Measurements from ENCODE around the gene CTXN3. TPM values are rescaled to one million over a fixed set of nuclear protein-coding genes. Genes with fewer than 3 reads are reported as not detected.

The CTXN3 gene
- total and polyA plus RNA-seq, 2 donors (not counting 3 experiments of a cell fraction or from before 2014, with no cell fraction given): not detected

DNA sequence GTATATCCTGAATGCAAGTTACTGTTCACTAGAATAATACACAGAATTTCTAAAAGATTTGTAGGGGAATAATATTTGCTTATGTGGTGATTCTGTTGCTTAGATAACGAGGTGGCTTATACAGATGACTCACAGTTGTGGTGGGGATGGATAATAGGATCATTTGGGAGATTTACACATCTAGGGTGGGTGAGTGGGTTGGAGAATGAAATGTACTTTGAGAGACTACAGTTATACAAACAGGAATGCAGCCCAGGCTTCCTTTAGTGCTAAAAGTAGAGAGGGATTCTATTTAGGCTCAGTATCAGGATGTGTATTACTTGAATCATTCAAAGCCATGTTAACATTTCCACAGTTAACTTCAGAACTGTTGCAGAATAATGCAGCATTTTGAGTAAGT, 1.8 kb downstream of the CTXN3 start:
- Histone ChIP-seq H3K4me3 (replicated peaks in 1 of 3; ENCODE audit: insufficient read depth in 1 of 3, low read depth in 1 of 3, low read length in 3 of 3) (no peak overlapping the region), H2AFZ (ENCODE audit: low read depth, low read length) (no peak overlapping the region), H3K27me3 (ENCODE audit: control insufficient read depth in 2 of 2, insufficient read depth in 2 of 2, low read length in 2 of 2) (peaks cover 2 to 9% of the 10 kb centered on the region in 2 experiments), H4K20me1 (replicated peaks; ENCODE audit: control insufficient read depth, extremely low read depth, insufficient read depth, low read length) (no peaks in the 10 kb centered on the region), H3K4me2 (ENCODE audit: insufficient read depth, low read length) (no peak overlapping the region), H3K9me1 (replicated peaks; ENCODE audit: control insufficient read depth, extremely low read depth, insufficient read depth, low read length) (no peaks in the 10 kb centered on the region), H3K79me2 (ENCODE audit: control insufficient read depth, insufficient read depth, low read length) (no peaks in the 10 kb centered on the region), H3K27ac (ENCODE audit: insufficient read depth, low read depth, low read length) (no peak overlapping the region), H3K36me3 (ENCODE audit: control insufficient read depth in 2 of 2, extremely low read depth in 1 of 2, insufficient read depth in 2 of 2, low read length in 2 of 2) (no peaks in the 10 kb centered on the region), H3K4me1 (ENCODE audit: control insufficient read depth, extremely low read depth, insufficient read depth, low read length) (no peaks in the 10 kb centered on the region), H3K9ac (replicated peaks; ENCODE audit: extremely low read depth, insufficient read depth, low read length) (no peak overlapping the region), H3K9me3 (replicated peaks; ENCODE audit: control insufficient read depth, insufficient read depth, low read length) (no peaks in the 10 kb centered on the region)
- POLR2A ChIA-PET: no interaction called here
- intact Hi-C loops (cut with micrococcal nuclease): no loop called here
- no TSS peak for BruUV-seq (replicated peaks)
- dilution Hi-C loops (cut with MboI; ENCODE audit: extremely low pct_ligation_motif_present, low sequenced_read_pairs): no loop called here
- FAIRE-seq (no peak), DNase-seq (ENCODE audit: low read depth, low spot score) (no peak)
- TF ChIP-seq, protein P1, sequence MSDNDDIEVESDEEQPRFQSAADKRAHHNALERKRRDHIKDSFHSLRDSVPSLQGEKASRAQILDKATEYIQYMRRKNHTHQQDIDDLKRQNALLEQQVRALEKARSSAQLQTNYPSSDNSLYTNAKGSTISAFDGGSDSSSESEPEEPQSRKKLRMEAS (IDR thresholded peaks at IDR 0.05; ENCODE audit: insufficient read depth, insufficient read length): no peak
- TF ChIP-seq POLR2AphosphoS5 (IDR thresholded peaks at IDR 0.05; ENCODE audit: insufficient read depth, low read depth, low read length) (no peak), GATA2 (IDR thresholded peaks at IDR 0.05; ENCODE audit: insufficient read depth, insufficient read length, low read depth, low read length) (no peak), JUN (IDR thresholded peaks at IDR 0.05; ENCODE audit: borderline replicate concordance, insufficient read depth, insufficient read length, low read depth) (no peak), FOS (IDR thresholded peaks at IDR 0.05; ENCODE audit: borderline replicate concordance, insufficient read depth, low read length) (no peak), POLR2A (IDR thresholded peaks at IDR 0.05; ENCODE audit: low read depth, low read length) (no peak), EZH2 (IDR thresholded peaks at IDR 0.05; ENCODE audit: borderline replicate concordance, low read depth, low read length, severe bottlenecking) (no peak), MYC (IDR thresholded peaks at IDR 0.05; ENCODE audit: low read depth, low read length) (no peak)
- TF ChIP-seq, protein P2, sequence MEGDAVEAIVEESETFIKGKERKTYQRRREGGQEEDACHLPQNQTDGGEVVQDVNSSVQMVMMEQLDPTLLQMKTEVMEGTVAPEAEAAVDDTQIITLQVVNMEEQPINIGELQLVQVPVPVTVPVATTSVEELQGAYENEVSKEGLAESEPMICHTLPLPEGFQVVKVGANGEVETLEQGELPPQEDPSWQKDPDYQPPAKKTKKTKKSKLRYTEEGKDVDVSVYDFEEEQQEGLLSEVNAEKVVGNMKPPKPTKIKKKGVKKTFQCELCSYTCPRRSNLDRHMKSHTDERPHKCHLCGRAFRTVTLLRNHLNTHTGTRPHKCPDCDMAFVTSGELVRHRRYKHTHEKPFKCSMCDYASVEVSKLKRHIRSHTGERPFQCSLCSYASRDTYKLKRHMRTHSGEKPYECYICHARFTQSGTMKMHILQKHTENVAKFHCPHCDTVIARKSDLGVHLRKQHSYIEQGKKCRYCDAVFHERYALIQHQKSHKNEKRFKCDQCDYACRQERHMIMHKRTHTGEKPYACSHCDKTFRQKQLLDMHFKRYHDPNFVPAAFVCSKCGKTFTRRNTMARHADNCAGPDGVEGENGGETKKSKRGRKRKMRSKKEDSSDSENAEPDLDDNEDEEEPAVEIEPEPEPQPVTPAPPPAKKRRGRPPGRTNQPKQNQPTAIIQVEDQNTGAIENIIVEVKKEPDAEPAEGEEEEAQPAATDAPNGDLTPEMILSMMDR (IDR thresholded peaks at IDR 0.05; ENCODE audit: extremely low read depth in 1 of 2, insufficient read depth in 1 of 2, low read depth in 1 of 2, low read length in 2 of 2): no peak
- CTCF ChIA-PET: no interaction called here
